Activated CD4-positive, alpha-beta T cell treated with anti-CD3 and anti-CD28 coated beads, Interleukin-2, amount 50 U/mL, for 1 hour (primary cell): ENCODE results near the gene AUTS2.

Source experiments
- DNase-seq: peaks from one replicate; pipeline ENCODE4 v3.0.0-alpha.2; 2020

AUTS2 gene

DNA sequence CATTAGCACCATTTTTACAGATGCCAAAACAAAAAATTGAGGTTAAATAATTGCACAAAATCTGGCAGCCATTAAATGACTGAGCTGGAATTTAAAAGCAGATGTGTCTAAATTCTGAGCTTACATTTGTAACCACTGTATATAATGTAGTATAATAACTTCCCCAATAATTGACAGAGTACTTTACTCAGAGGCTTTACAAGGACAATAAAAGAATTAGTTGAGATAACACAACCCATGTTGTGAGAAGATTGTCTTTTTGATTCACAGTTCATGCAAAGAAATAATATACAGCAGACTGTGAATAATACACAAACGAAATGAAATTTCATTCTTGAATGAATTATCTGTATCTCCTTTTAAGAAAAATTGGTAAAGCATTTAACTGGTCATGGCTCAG, 417.1 kb downstream of the AUTS2 start:
- DNase-seq, result no peak

DNA sequence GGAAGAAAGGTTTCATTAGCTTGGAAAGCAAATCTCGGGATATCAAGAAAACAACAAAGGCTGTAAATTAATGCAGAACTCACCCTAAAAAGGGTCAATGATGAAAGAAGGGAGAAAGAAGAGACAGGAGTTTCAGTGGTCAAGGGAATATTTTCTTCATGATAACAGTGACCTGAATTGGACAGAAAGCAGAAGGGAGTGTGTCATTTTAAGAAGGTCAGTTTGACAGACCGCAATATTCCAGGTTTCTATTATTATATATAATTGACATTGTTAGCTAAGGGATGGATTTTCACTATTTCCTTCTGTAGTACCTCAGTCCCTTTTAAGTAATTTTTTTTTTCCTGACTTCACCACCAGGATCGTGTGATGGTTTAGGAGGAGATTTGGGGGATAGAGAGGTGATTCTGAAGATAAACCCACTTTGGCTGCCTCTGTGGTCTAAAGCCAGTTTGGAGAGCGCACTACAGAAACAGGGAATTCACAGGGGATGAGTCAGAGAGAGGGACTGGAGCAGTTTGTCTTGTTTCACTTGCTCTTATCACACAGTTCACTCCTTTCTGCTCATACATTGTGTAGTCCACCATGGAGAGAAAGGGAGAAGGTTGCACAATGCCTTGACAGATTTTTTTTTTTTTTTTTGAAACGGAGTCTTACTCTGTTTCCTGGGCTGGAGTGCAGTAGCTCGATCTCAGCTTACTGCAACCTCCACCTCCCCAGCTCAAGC, 417.9 kb downstream of the AUTS2 start:
- no peak for DNase-seq

DNA sequence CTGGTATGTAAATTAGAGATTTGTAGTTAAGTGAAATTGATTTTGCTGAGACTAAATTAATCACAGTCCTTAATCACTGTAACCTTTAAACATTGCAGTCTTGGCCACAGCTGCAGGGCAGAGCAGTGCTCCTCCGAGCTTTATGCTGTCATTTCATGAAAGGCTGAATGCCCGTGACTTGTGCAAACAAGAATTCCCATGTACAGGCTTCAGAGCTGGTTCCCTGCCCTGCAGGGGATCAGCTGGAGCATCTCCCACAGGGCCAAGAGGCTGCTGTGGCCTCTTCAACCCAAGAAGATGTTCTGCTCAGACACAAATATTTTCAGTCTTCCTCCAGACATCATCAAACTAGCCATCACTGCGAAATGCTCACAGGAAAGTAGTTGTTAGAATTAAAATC, 419.1 kb downstream of the AUTS2 start:
- no peak for DNase-seq

DNA sequence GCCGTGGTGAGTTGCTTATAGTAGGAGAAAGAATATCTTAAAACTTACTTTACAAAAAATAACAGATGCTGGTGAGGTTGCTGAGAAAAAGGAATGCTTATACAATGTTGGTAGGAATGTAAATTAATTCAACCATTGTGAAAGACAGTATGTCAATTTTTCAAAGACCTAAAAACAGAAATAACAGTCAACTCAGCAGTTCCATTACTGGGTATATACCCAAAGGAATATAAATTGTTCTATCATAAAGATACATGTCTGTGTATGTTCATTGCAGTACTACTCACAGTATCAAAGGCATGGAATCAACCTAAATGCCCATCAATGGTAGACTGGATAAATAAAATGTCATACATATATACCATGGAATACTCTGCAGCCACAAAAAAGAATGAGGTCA, 420.4 kb downstream of the AUTS2 start:
- DNase-seq, result no peak

DNA sequence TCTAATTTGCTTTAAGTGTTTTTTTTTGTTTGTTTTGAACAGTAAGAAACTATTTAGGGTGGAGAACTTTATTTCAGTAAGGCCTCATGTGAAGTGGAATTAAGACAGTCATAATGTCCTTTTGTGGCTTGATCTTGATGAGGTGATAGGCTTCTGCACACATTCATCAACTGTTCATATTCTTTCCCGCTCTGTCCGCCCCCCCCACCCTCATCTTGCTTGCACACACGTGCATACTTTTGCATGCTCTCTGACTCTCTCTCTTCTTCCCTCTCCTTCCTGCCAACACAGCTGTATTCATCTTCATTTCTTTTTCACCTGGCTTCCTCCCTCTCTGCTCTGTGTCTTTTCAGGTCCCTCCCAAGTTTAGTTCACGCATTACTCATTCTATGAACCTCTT, 429.6 kb downstream of the AUTS2 start:
- DNase-seq, result no peak

DNA sequence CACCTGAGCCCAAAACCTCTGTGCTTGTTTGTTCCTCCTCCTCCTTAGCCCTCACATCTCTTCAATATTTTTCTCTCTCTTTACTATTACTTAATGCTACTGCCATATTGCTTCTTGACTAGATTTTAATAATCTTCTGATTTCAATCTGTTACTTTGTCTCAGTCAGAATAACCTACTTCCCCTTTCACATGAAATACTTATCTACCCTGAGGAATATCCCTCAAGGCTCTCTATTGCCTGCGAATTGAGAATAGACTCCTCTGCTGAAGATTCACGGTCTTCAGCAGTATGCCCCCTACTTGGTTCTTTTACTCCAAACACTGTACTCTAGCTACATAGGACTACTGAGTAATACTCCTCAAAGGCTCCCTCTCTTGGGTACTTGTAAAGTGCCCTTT, 430.3 kb downstream of the AUTS2 start:
- no peak for DNase-seq

DNA sequence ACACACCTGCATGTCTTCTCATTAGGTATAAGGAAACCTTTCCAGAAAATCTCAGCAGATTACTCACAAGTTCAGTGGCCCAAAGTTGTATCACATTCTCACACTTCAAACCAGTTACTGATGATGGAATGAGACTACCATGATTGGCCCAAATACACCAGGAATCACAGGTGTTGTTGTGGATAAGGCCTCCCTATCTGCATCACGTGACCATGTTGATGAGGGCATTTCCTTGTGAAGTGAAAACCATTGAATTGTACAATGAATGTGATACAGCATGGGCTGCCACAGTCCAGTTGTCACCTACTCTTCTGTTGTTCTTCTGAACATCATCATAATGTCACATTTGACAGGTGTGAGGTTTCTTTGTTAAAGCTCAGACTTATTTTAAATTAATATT, 431.7 kb downstream of the AUTS2 start:
- no peak for DNase-seq

DNA sequence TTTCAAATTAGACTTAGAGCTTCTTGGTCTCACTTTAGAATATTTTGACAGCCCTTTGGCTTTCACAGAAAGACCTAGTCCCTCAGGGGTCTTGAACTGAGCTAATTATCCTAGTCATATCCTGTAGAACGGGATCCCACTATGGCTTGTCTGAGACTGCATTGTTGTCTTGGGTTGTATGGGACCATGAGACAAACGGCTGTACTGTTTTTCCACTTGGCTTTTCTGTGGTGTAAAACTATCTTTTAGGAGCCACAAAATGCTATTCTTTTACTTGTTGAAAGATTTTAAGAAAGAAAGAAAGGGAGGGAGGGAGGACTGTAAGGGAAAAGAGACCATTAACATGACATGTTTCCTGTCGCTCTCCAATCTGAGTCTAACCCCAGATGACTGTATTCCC, 432.5 kb downstream of the AUTS2 start:
- DNase-seq, result no peak

DNA sequence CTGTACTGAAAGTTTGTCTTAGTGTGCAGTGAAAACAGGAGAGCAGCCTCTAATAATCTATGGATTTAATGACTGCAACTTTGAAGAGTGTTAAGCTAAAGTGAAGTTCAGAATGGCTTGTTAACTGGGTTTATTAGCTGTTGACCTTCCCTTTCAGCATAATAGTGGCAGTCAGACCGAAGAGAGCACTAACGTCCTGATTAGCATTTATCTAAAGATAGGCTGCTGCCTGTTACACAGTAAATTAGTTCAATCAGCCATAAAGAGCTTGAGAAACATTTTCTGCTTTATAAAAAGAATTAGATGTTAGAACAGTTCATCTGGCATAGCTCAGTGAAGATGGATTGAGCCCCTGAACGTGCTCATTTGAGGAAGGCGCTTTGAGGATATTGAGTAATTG, 433.0 kb downstream of the AUTS2 start:
- DNase-seq, result no peak

DNA sequence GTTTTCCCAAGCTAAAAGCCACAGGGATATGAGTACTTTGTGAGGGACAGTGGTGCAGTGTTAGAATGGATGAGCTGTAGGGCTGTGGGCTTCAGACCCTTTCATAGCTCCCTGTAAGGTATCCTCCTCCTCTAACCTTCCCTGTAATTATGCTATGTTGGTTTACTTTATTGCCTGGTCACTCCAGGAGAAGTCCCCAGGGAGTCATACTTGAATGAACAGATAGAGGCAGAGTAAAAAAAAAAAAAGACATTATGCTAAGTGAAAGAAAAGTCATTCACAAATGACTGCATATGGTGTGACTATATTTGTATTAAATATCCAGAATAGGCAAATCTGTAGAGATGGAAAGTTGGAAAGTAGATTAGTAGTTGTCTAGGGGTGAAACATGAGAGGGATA, 434.4 kb downstream of the AUTS2 start:
- no peak for DNase-seq

DNA sequence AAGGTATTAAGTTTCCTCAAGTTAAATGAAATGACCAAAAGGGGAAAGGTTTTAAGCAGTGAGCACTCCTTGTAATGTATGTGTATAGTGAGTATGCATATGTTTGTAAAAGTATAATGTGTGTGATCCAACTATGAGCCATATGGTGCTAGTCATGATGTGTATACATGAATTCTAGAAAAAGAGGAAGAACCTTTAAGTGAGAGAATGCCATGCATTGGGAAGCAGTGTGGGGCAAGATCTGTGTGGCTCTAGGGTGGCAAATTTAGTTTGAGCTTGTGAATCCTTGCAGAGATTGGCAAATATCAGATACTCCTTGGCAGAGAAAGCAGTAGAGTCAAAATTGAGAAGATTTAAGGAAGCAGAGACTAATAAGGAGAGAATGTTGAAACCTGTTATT, 435.0 kb downstream of the AUTS2 start:
- DNase-seq, result no peak

DNA sequence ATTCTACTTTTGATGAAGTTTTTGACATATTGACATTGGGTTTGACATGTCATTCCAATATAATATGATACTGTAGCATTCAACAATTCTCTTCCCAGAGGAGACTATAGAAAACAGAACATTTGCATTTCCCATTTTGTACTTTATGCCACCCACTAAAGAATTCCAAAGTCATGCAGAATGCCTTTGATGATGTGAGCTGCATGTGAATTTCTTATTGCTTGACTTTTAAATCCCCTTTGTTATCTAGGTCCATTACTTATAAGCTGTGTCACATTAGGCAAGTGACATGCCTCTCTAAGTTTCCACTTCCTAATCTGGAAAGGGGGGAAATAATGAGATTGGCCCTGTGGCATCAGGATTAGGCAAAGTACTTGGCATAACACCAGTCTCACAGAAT, 436.7 kb downstream of the AUTS2 start:
- DNase-seq, result no peak

DNA sequence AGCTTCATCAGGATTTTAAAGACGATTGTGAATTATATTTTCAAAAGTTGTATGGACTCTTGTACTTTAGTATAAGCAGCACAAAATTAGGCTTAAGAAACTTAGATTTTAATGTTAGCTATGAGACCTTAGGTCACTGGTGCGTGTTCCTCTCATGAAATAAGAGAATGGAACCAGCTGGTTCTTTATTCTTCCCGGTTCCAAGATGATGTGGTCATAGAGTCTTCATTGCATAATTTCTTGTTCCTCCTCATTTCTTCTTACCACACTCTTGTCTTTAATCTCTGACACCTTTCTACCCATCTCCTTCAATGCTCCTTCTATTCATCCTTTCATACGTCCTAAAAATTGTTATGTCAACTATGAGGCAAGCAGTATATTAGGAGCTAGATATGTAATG, 437.2 kb downstream of the AUTS2 start:
- DNase-seq, result no peak

DNA sequence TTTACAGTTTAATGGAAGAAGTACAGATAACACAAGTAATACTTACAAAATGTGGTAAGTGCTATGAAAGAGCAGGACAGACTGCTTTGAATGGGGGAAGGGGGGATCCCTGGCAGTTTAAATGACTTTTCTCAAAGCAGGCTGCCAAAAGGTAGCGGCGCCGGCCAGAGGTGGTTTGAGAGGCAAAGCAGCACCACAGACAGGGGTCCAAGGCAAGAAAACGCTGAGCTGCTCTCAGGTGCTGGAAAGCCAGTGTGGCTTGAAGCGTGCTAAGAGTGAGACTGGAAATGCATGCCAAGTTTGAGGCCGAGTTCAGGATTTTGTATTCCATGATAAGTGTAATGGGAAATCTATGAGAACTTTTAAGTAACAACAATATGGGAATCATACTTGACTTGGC, 437.7 kb downstream of the AUTS2 start:
- no peak for DNase-seq

DNA sequence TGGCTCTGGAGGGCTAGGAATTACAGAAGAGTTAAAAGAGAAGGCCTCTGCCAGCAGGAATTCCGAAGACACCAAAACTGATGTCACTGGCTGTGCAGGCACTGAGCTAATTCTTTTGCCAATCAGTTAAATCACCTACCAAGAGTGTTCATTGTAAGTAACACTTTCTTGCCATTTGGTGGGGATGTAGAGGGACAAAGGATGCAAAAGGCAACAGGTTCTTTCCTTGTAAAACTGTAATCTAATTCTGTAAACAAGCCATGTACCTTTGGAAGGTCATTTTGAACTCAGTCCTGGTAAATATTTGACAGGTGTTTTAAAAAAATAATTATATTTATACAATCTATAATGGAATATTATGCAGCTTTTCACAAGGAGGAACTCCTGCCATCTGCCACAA, 438.4 kb downstream of the AUTS2 start:
- DNase-seq, result no peak

DNA sequence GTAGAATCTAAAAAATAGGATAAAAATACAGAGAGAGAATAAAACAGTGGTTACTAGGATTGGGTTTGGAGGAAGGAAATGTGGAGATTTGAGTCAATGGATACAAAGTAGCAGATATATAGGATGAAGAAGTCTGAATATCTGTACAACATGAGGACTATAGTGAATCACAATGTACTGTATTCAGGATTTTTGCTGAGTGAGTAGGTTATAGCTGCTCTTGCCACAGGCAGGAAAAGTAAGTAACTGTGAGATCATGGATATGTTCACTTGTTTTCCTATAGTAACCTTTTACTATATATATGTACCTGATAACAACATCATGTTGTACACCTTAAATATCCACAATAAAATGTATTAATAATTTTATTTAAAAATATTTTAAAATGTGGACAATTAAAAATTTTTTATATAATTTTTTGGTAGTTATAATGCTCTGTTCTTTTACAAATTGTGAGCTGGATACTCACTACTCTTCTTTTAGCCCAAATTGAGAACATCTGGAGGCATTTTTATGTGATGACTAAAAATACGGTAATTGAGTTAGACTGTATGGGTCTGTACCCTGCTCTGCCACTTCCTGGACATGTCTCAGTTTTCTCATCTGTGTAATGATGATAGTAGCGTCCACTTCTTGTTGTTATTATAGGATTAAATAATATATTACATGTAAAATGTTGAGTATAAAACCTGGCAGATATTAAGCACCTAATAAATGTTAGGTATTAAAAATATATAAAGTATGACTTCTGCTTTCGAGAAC, 439.1 kb downstream of the AUTS2 start:
- no peak for DNase-seq

DNA sequence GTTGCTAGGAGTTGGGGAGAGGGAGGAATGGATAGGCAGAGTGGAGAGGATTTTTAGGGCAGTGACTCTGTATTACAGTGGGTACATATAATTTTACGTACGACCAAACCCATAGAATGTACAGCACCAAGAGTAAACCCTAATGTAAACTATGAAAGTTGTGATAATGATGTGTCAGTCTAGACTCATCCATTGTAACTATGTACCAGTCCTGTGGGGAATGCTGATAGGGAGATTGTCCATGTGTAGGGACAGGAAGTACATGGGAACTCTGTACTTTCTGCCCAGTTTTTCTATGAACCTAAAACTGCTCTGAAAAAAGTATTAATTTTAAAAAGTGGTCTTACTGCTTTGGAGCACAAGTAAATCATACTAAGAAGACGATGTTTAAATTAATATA, 441.8 kb downstream of the AUTS2 start:
- no peak for DNase-seq

DNA sequence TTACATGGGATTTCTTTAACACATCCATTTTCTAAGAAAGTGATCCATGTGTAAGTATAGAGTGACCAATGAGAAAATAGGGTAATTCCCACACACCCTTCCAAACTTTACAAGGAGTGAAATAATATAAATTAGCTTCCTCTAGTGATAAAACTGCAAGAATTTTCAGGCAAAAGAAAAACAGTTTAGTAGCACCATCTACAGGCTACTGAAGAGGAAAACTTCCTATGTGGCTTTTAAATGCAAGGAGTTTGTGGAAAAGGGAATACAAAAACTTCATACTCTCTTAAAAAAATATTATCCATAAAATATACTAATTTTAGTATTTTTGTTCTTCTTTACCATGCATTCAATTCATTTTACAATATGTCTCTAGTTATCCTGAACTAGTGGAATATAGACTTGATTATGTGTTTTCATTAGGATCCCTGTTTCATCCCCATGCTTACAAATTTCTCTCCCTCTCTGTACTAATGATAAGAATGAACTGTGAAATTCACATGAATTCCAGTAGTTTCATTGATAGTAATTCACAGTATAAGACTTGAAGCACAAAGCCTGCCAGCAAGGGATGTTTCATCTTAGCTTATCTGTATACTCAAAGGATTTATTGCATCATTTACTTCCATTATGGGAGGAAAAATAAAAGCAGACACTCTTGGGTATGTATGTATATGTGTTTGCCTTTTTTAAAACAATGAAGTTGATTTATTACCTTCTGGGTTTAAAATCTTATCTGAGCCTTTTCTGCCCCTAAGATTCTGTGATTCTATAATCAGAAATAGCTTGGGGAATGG, 442.9 kb downstream of the AUTS2 start:
- no peak for DNase-seq

DNA sequence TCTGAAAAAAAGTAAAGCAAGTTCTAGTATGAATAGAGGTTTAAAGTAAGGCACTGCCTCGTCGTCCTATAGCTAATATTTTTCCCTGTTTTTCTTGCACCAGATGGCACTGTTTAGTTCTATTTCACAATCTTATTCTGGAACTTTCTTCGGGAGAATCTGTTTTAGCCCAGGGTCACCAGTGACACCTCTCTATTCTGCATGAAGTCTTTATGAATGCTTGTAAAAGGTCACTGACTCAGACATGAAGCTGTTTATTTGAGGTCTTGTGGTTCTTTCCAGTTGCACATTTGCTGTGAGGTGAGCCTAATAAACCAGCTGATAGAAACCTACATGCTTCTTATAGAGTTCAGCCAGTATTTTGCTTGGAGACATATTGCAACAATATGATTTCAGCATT, 444.3 kb downstream of the AUTS2 start:
- no peak for DNase-seq

DNA sequence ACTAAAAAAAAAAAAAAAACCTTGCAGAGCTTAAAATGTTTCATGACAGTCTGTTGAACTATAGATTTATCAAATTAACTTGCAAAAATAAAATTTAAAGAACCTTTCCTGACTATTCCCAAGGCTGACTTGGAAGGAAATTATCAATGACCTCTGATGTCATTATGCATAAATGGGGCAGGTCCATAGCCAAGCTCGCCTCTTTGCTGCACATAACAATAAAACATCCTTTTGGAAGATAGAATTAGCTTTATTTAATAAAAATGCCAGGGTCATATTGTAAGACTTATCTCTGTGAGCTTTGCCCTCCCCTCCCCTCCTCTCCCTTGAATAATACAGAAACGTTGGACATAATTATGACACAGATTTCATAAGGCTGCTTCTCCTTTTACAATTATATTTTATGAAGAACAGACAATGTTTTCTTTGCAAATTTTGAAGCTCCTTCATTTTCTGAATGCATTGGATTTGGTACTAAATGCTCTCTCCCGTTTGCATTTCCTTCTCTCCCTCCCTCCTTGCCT, 444.8 kb downstream of the AUTS2 start:
- DNase-seq, result no peak

DNA sequence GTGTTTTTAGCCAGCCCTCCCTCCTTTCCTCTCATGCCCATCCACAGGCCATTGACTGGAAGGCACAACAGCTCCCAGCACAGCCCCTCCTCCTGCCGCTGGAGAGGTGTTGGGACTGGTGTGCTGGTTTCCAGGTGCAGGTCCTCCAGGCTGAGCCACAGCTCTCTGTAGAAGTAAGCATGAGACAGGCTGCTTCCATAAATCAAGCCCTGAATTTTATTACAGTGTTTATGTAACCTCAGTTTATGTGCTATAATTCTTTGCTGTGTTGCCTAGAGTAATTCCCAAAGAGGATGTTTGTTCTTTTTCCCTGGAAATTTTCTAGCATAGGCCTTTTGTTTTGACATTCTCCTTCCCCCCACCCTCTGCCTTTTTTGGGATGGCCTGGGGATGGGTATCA, 445.8 kb downstream of the AUTS2 start:
- DNase-seq, result no peak

DNA sequence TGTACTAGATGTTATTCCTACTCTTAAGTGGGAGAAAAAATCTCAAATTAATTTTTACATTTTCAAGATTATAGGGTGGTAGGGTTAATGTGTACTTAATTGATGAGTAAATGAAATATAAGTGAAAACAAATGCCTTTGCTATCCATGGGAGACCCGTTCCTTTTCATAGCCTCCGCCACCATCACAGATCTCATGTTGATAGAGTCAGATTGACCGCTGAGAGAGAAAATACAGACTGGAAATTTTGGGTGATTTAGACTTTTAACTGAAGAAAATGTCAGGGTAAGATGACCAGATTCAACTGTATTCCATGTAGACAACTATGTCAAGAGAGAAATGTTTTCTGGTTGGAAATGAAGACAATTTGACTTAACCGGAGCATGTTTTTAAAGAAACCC, 446.2 kb downstream of the AUTS2 start:
- DNase-seq, result no peak

DNA sequence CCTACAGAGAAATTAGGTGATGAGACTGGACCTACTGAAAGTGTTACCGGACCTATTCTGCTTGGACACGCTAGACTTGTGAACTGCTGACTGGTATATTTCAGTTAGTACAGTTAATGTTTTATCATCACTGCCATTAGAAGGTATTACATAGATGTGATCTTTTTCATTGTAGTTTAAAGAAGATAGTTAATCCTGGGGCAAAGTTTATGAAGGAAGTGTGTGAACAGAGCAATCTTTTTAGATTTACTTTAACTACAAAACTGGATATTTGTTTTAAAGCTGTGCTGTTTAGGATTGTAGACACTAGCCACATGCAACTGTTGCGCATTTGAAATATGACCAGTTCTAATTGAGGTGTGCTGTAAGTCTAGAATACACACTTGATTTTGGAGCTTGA, 446.7 kb downstream of the AUTS2 start:
- DNase-seq, result no peak

DNA sequence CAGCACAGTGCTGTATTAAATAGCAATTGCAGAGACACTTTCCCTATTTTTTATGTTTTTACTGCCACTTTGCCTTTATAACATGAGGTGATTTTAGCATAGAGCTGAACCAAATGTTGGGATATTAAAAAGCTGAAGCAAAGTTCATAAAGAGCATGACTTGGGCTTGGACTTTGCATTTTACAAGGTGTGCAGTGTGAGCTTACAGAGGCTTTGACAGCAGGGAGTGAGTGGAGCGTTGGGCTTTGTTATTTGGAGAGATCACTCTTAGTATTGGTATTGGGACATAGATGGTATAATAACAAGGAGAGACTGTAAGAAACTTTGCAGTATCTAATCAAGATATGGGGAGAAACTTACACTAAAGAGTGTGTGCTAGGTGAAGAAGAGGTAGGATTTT, 449.1 kb downstream of the AUTS2 start:
- DNase-seq, result no peak
